Hippocampal formation (tissue), 2 donors: ENCODE data around the gene ATP6V1C2.

Experiments
- DNase-seq, 2 donors: peaks; one replicate each; lab custom pipeline; 2025; lab: John Stamatoyannopoulos, UW

ATP6V1C2 gene

DNA sequence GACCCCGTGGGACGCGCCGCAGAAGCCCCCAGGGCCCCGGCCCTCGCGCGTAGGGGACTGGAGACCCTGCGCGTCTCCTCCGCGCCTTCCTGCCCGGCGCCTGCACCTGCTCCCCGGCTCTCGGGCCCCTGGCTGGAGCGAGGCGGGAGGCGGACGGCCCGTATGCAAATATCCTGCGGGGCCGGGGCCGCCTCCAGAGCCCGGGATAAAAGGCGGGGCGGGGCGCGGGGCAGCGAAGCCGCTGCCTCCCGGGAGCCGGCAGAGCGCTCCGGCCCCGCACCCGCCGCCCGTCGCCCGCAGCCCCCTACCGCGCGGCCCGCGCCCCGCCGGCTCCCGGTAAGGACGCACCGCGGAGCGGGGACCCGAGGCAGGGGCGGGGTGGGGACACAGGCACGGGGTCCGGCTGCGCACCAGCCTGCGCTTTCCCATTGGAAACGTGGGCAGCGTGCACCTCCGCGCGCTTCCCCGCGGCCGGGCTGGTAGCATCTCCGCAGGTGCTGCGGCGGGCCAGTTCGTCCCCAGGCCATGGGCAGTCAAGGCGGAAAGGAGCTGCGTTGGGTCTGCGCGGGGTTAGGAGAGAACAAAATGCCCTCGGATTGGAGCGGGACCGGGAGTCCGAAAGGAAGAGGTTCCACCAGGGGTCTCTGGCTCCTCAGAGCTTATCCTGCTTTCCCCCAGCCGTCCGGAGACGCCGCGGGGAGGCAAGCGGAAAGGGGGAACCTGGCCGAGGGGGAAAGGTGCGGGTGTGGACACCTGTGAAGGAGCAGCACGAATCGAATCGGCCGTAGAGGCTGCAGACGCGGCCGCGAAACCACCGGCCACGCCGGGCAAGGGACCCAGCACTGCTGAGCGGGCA is at the start of gene ATP6V1C2:
Gene ATP6V1C2 (plus strand): TSS at position 235 of the 856 bp plus-strand sequence. CDS start 1,220 bp downstream, outside the sequence.
- DNase-seq = no peak

DNA sequence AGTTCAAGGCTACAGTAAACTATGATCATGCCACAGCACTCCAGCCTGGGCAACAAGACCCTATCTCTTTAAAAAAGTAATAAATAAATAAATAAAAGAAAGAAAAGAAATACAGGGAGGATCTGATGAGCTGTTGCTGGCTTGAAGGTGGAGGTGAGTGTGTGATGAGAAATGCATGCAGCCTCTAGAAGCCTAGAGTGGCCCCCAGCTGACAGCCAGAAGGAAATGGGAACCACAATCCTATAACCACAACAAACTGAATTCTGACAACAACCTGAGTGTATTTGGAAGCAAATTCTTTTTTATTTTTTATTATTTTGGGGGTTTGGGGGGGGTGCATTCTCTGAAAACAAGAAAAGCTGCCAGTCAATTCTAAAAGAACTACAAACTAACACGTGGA is 46.3 kb upstream of the ATP6V1C2 start:
- DNase-seq = no peak

DNA sequence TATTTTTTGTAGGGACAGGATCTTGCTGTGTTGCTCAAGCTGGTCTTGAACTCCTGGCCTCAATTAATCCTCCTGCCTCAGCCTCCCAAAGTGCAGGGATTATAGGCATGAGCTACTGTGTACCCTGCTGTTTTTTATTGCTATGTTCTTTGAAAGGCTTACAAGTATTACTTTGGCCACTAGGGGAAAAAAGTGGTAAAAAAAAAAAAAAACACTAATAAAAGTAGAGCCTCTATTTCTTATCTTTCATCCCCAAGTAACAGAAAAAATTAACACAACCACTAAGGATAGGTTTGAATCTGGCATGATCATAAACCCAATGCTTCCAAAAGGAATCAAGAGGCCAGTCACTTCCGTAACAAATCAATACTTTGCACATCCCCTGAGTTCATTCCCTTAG is 43.2 kb upstream of the ATP6V1C2 start:
- DNase-seq = no peak

DNA sequence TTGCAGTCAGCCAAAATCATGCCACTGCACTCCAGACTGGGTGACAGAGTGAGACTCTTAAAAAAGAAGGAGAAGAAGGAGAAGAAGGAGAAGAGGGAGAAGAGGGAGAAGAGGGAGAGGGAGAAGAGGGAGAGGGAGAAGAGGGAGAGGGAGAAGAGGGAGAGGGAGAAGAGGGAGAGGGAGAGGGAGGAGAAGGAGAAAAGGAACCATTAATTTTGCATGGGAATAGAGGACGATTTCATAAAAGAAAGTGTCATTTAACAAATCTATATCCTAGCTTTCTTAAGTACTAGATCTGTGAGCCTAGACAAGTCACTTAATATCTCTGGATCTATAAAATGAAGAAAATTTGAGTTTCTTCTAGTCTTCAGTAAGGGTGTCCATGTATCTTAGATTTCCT is 41.2 kb upstream of the ATP6V1C2 start:
- DNase-seq = no peak

DNA sequence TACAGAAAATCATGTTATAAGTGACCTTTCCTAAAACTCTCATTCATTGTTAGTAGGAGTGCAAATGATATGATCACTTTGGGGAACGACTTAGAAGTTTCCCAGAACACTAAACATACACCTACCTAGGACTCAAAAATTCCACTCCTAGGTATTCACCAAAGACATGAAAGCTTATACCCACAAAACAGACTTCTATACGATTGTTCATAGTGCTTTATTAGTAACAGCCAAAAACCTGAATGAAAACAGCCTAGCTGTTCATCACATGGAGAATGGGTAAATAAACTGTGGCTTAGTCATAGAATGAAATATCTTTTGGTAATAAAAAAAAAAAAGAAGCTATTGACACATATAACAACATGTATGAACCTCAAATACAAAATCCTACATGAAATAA is 40.5 kb upstream of the ATP6V1C2 start:
- no peak for DNase-seq

- no peak for DNase-seq
These were observed 35.2 kb upstream of the ATP6V1C2 start for GRCh38 chr2:10686176-10686730.

DNA sequence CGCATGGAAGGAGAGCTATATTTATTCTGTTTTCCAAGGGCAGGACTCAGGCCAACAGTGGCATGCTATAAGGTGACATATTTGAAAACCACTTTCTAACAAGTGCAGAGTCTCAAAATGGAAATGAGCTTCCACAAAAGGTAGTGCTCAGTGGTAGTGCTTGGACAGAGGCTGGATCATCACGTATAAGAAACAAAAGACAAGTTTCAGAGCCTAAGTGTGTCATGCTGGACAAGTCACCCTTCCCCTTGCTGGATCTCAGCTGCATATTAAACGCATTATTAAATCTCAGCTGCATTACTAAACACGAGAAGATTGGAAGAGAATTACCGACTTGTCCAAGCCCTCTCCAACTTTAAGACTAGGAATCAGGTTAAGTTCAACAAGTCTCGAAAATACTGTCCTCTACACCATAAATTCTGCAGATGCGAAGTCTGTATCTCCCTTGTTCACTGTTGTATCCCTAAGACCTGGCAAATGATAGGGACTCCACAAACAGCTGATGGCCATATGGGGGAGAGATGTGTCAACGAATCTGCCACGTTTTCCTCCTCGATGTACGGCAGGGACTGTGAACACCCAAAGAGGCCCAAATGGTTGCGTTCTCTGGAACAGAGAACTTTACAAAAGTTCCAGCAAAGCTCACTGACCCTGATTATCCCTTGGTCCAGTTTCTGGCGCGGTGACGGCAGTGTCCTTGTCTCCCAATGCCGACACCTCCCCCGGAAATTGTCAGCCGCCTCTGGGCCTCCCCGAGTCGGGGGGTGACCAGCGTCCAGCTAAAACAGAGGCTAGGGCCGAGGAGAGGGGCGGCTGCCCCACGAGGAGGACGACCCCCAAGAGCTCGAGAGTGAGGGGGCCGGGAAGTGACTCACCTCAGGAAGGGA is 32.3 kb upstream of the ATP6V1C2 start:
- DNase-seq = no peak

GRCh38 chr2:10691521-10691920 is 29.9 kb upstream of the ATP6V1C2 start:
- no peak for DNase-seq

GRCh38 chr2:10700078-10700803 is 21.2 kb upstream of the ATP6V1C2 start:
- no peak for DNase-seq

DNA sequence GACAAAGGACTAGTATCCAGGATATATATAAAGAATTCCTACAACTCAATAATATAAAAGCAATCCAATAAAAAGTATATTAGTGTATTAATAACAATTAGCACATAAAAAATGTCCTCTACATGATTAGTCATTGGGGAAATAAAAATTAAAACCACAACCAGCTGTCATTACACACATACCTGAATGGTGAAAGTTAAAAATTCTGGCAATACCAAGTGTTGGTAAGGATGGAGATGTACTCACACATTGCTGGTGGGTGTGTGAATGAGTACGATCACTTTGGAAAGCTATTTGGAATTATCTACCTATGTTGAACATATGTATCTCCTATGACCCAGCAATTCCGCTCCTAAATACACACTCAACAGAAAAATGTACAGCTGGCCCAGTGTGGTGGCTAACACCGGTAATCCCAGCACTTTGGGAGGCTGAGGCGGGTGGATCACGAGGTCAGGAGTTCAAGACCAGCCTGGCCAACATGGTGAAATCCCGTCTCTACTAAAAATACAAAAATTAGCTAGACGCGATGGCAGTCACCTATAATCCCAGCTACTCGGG is 17.3 kb upstream of the ATP6V1C2 start:
- DNase-seq = no peak

DNA sequence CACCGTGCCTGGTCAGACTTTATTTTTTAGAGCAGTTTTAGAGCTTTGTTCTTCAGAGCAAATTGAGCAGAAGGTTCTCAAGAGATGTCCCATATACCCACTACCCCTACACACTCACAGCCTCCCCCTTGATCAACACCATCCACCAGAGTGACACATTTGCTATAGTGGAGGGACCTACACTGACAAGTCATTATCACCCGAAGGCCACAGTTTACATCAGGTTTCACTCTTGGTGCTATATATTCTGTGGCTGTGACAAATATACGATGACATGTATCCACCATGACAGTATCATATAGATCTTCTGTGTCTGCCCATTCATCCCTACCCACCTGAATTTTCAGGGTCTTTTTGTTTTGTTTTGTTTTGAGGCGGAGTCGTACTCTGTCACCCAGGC is 15.4 kb upstream of the ATP6V1C2 start:
- DNase-seq = no peak

DNA sequence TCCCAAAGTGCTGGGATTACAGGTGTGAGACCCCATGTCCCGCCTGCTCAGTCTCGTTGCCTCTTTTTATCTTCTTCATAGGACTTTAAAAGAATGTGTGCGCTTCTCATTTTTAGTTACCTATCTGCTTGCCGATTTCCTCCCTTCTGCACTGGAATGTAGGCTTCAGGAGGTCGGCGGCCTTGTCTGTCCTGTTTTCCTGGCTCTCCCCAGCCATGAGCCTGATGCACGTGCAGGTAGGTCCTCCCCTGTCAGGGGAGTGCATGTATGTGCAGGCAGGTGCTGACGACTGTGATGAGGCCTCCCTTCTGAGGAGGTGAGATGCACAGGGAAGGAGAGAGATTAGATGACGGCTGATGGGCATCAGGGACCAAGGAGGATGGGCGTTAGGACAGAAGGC is 13.6 kb upstream of the ATP6V1C2 start:
- DNase-seq = no peak

GRCh38 chr2:10709290-10709939 is 12.0 kb upstream of the ATP6V1C2 start:
- DNase-seq = no peak

GRCh38 chr2:10712185-10712809 is 9.1 kb upstream of the ATP6V1C2 start:
- no peak for DNase-seq

DNA sequence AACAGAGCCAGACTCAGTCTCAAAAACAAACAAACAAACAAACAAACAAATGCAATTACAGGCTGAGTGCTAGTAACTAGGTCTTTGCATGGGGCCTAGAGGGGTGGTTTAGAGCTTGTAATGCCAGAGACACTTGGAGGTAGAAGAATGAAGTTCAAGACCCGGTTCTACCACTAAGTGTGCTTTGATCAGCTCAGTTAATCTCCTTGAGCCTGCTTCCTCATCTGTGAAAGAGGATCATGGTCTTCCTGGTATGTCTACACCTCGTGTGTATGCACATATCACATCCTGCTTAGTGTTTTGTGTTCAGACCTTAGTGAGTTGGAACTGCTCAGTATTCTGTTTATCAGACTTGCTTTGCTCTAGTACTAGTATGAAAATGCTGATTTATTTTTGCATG is 4.8 kb upstream of the ATP6V1C2 start:
- no peak for DNase-seq

- DNase-seq = peak in 1 of 2 donors; percentile 1
These were observed 3.8 kb upstream of the ATP6V1C2 start for GRCh38 chr2:10717628-10718027.

DNA sequence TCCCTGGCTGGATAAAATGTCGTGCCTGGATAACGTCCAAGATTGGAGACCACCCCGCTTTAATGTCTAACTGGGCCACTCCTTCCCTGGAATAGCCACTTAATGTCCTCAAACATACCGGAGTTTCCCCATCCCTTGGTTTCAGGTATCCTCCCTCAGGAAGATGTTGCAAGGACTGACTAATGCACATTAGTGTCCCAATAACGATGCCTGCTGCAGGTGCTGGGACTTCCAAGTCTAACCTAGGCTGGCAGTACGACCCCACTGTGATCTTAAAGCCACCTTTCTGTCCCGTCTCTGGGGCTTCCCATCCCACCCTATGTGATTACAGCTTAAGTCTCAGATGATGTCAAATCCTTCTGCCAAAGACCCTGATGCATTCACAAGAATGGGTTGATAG is 1.1 kb upstream of the ATP6V1C2 start:
- no peak for DNase-seq

GRCh38 chr2:10720947-10721395 is 459 bp upstream of the ATP6V1C2 start:
- no peak for DNase-seq

- DNase-seq = no peak
These were observed 909 bp downstream of the ATP6V1C2 start for GRCh38 chr2:10722252-10722825.

DNA sequence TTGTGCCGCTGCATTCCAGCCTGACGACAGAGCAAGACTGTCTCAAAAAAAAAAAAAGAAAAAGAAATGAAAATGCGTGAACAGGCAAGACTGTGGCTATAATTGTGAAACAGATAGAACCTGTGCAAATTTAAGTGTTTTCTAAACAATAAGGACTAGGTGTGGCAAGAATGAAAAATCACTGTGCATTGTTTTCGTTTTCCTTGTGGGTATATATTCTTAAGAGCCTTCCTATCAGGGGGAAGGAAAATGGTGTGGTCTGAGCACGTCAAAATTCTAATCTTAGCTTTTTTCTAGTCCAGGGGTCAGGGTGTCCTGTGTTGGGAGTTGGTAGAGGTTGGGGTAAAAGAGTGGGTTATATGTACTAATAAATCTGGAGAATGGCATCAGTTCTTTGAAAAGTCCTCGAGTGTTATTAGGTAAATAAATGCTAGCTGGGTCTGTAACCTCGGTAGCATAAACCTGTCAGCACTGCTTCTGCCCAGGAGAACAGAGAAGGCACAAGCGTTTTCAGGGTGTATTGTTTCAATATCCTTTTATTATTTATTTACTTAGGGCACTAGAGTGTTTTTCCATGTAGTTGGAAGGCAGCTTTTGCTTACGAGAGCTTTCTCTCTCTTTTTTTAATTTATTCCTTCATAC is 11.6 kb downstream of the ATP6V1C2 start:
- DNase-seq = no peak
